ENCODE measurements around the gene CBX3. TPM values are rescaled to one million over a fixed set of nuclear protein-coding genes. Genes with fewer than 3 reads are reported as not detected.
"Not testable (repeated sequence)": the region's sequence is repeated elsewhere in the genome, so short reads cannot be mapped to it uniquely, and the experiment has no call there.

Gene CBX3
- total RNA-seq, 2 experiments from 2014 or later, result 252 to 364 TPM

- Histone ChIP-seq H2AFZ (ENCODE audit: low read length) (0 out of 2 replicates have a peak overlapping the region, but pooled peaks have one; percentile 31), H3K4me3 (ENCODE audit: low read depth, low read length, poor library complexity, severe bottlenecking) (no peak overlapping the region), H3K4me1 (ENCODE audit: insufficient read depth, low read length, poor library complexity, severe bottlenecking) (no peaks in the 10 kb centered on the region), H3K4me2 (ENCODE audit: low read length) (no peak overlapping the region), H3K9me2 (ENCODE audit: insufficient read depth, low read length) (no peaks in the 10 kb centered on the region), H3K36me3 (ENCODE audit: insufficient read depth, low read length) (no peaks in the 10 kb centered on the region), H3K9me3 (ENCODE audit: low read length) (no peaks in the 10 kb centered on the region), H3K27ac (ENCODE audit: low read depth, low read length, poor library complexity, severe bottlenecking) (no peak overlapping the region), H4K20me1 (ENCODE audit: insufficient read depth, low read length) (no peaks in the 10 kb centered on the region), H3K79me2 (ENCODE audit: insufficient read depth, low read depth, low read length) (no peaks in the 10 kb centered on the region)
- no TSS peak for BruUV-seq (replicated peaks)
- POLR2A ChIA-PET, result interaction anchor here (1.3 kb wide), 1 partner anchor 10 kb away, joined by 3 read pairs; no protein-coding TSS in a partner anchor
- no peak for DNase-seq (ENCODE audit: low spot score)
- intact Hi-C loops (cut with micrococcal nuclease; ENCODE audit: unreplicated experiment), result no loop called here
- TF ChIP-seq EZH2phosphoT487 (IDR thresholded peaks at IDR 0.05; ENCODE audit: borderline replicate concordance, low read depth, low read length), result no peak
- TF ChIP-seq CTCF (conservative IDR thresholded peaks at IDR 0.05; ENCODE audit: low read length), result no peak
- CTCF ChIA-PET (ENCODE audit: unreplicated experiment), result no interaction called here
Observed at GRCh38 chr7:26250239-26250638, 48.7 kb downstream of the CBX3 start.

GRCh38 chr7:26261866-26262265, 60.3 kb downstream of the CBX3 start:
- H3K27ac ChIP-seq (ENCODE audit: low read depth, low read length, poor library complexity, severe bottlenecking); CTCF ChIA-PET (ENCODE audit: unreplicated experiment); H3K36me3 ChIP-seq (ENCODE audit: insufficient read depth, low read length); H3K4me3 ChIP-seq (ENCODE audit: low read depth, low read length, poor library complexity, severe bottlenecking); H4K20me1 ChIP-seq (ENCODE audit: insufficient read depth, low read length); H3K79me2 ChIP-seq (ENCODE audit: insufficient read depth, low read depth, low read length); POLR2A ChIA-PET; H2AFZ ChIP-seq (ENCODE audit: low read length); intact Hi-C loops (cut with micrococcal nuclease; ENCODE audit: unreplicated experiment); H3K4me2 ChIP-seq (ENCODE audit: low read length); H3K9me2 ChIP-seq (ENCODE audit: insufficient read depth, low read length); DNase-seq (ENCODE audit: low spot score); H3K4me1 ChIP-seq (ENCODE audit: insufficient read depth, low read length, poor library complexity, severe bottlenecking); BruUV-seq (replicated peaks): not testable (repeated sequence)
- H3K9me3 ChIP-seq (ENCODE audit: low read length), result peaks cover 12% of the 10 kb centered on the region; the same call in 1 of the 2 replicates

Other genes starting within 250 kb of the CBX3 start
- gene NFE2L3, start 49.5 kb upstream of the CBX3 start, total RNA-seq (2014; rRNA removed; shearing (Covaris generic)), result 10.7 and 13.3 TPM in 2 replicates
- gene NFE2L3, start 49.5 kb upstream of the CBX3 start, total RNA-seq (2022), result 12.3 and 12.6 TPM in 2 replicates
- 258 and 406 TPM in 2 replicates for gene HNRNPA2B1, start 999 bp upstream of the CBX3 start, total RNA-seq (2014; rRNA removed; shearing (Covaris generic))
- 1,014 and 1,090 TPM in 2 replicates for gene HNRNPA2B1, start 999 bp upstream of the CBX3 start, total RNA-seq (2022)
- gene SNX10, start 90.1 kb downstream of the CBX3 start, total RNA-seq (2014; rRNA removed; shearing (Covaris generic)), result 14.3 and 14.5 TPM in 2 replicates
- 31.6 and 32.9 TPM in 2 replicates for gene SNX10, start 90.1 kb downstream of the CBX3 start, total RNA-seq (2022)